K562 (cell line): ENCODE measurements around the gene ZDHHC11. TPM values are rescaled to one million over a fixed set of nuclear protein-coding genes. Genes with fewer than 3 reads are reported as not detected.
"Not testable (repeated sequence)": the region's sequence is repeated elsewhere in the genome, so short reads cannot be mapped to it uniquely, and the experiment has no call there.

Source experiments
- ATAC-seq: fragments of 200-7000 bp; cut with Tn5 transposase; 3 replicates; pipeline ENCODE4 v1.9.1; 2020; ENCODE audit warnings: moderate library complexity
- BruUV-seq: library from RNA; stranded (reverse); fragments of 400-500 nt; replicated peaks from 2 replicates; lab custom pipeline; 2021; lab: Mats Ljungman, UMichigan
- CTCF ChIA-PET: fragments of 300-600 bp; formaldehyde crosslinking; extraction: SDS; loops from one replicate; lab custom pipeline; 2021; ENCODE audit warnings: low intra/inter-chr PET ratio; lab: Yijun Ruan, JAX
- POLR2A ChIA-PET: fragments of 300-600, 350-650 bp; sonication (Branson Sonifier 250); formaldehyde crosslinking; extraction: SDS; loops from one replicate; lab custom pipeline; 2021; ENCODE audit warnings: antibody characterized with exemption, inconsistent platforms; lab: Yijun Ruan, JAX
- DNase-seq, 4 experiments: peaks; one replicate each; pipeline versions ENCODE4 v3.0.0 to v3.0.0-alpha.2; 2011 to 2018; ENCODE audit warnings: low spot score in 3 of 4, mixed read lengths in 3 of 4; ENCODE audit errors: extremely low read depth in 1 of 4
- FAIRE-seq: peaks from 2 replicates; lab custom pipeline; 2011; peaks lifted over from hg19 to GRCh38; lab: Jason Lieb, UNC
- H2AFZ ChIP-seq: 2 replicates; pipeline ENCODE4 v1.6.0; 2011; ENCODE audit warnings: low read depth, low read length, control low read depth, inconsistent platforms
- H3K27ac ChIP-seq: fragments of 200-600 bp; 3 replicates; pipeline ENCODE4 v1.8.0; 2011; ENCODE audit warnings: low read depth, mild to moderate bottlenecking, control low read depth, inconsistent platforms, low read length, moderate library complexity, mixed read lengths; ENCODE audit errors: extremely low read depth
- H3K27me3 ChIP-seq, 2 experiments: fragments of 300-600 bp in 1 of 2; 2 replicates in 1 of 2; 3 replicates in 1 of 2; pipeline versions ENCODE4 v1.6.0 to v1.8.0; 2011; ENCODE audit warnings: inconsistent platforms in 2 of 2, low read length in 2 of 2, mild to moderate bottlenecking in 1 of 2, mixed read lengths in 1 of 2, moderate library complexity in 1 of 2; ENCODE audit not compliant: control insufficient read depth in 2 of 2, insufficient read depth in 2 of 2
- H3K36me3 ChIP-seq: fragments of 300-600 bp; 3 replicates; pipeline ENCODE4 v1.8.0; 2011; ENCODE audit warnings: mild to moderate bottlenecking, low read length, inconsistent platforms; ENCODE audit not compliant: control insufficient read depth, insufficient read depth
- H3K4me1 ChIP-seq, 2 experiments: fragments of 200-600 bp in 1 of 2; replicated peaks in 1 of 2; 2 replicates in 1 of 2; 3 replicates in 1 of 2; pipeline versions ENCODE4 v1.5.1 to v1.8.0; 2011; ENCODE audit warnings: inconsistent platforms in 2 of 2, low read length in 2 of 2, mild to moderate bottlenecking in 1 of 2, mixed read lengths in 1 of 2, moderate library complexity in 1 of 2; ENCODE audit not compliant: control insufficient read depth in 2 of 2, insufficient read depth in 2 of 2
- H3K4me2 ChIP-seq: 2 replicates; pipeline ENCODE4 v1.6.1; 2011; ENCODE audit warnings: low read length, control low read depth, inconsistent platforms, mixed read lengths; ENCODE audit not compliant: insufficient read depth
- H3K4me3 ChIP-seq: fragments of 200-600 bp; sonication (generic), shearing (Covaris generic); 2 replicates; pipeline ENCODE4 v1.5.1; 2016; ENCODE audit warnings: control low read depth, inconsistent platforms
- H3K79me2 ChIP-seq: fragments of 200-600 bp; 3 replicates; pipeline ENCODE4 v1.8.0; 2011; ENCODE audit warnings: low read length, inconsistent platforms; ENCODE audit not compliant: control insufficient read depth, insufficient read depth
- H3K9ac ChIP-seq, 2 experiments: 2 replicates each; pipeline versions ENCODE4 v1.6.0 to v1.6.1; 2011; ENCODE audit warnings: low read depth in 2 of 2, low read length in 2 of 2, control low read depth in 1 of 2, inconsistent platforms in 1 of 2, mild to moderate bottlenecking in 1 of 2, mixed read lengths in 1 of 2; ENCODE audit not compliant: insufficient read depth in 1 of 2
- H3K9me1 ChIP-seq: one replicate; pipeline ENCODE4 v1.6.0; 2011; ENCODE audit warnings: inconsistent platforms, mild to moderate bottlenecking, low read length, moderate library complexity; ENCODE audit not compliant: control insufficient read depth, insufficient read depth
- H3K9me3 ChIP-seq: replicated peaks from 2 replicates; pipeline ENCODE4 v1.5.1; 2011; ENCODE audit warnings: low read depth, low read length, inconsistent platforms; ENCODE audit not compliant: control insufficient read depth, insufficient read depth
- H4K20me1 ChIP-seq: replicated peaks from 2 replicates; pipeline ENCODE4 v1.6.1; 2011; ENCODE audit warnings: low read length, inconsistent platforms, mixed read lengths; ENCODE audit not compliant: control insufficient read depth, insufficient read depth
- DMBX1 ChIP-seq: fragments of 250-450 bp; sonication (Bioruptor Pico); IDR thresholded peaks from 2 replicates; pipeline ENCODE4 v1.8.0; 2022; ENCODE audit warnings: inconsistent platforms, mild to moderate bottlenecking, moderate library complexity, borderline replicate concordance
- KDM4B ChIP-seq, 2 experiments: fragments of 450-650 bp in 1 of 2; sonication (generic) in 1 of 2; IDR thresholded peaks; 2 replicates each; pipeline ENCODE4 v1.6.1; 2016 to 2017; ENCODE audit warnings: borderline replicate concordance in 2 of 2, antibody characterized with exemption in 1 of 2, low read depth in 1 of 2, mild to moderate bottlenecking in 1 of 2
- SREBF2 ChIP-seq: sonication (generic); formaldehyde crosslinking; IDR thresholded peaks from 2 replicates; pipeline ENCODE4 v1.4.0; 2020; ENCODE audit warnings: mild to moderate bottlenecking, missing genetic modification reagents
- ZFP36 ChIP-seq: fragments of 150-350 bp; IDR thresholded peaks from 2 replicates; pipeline ENCODE4 v1.6.1; 2018; ENCODE audit warnings: low read length, low read depth; ENCODE audit not compliant: partially characterized antibody
- ZNF639 ChIP-seq, 2 experiments: fragments of 200-800 bp in 1 of 2; sonication (Bioruptor generic) in 1 of 2; sonication (generic) in 1 of 2; formaldehyde crosslinking in 1 of 2; IDR thresholded peaks in 1 of 2; conservative IDR thresholded peaks in 1 of 2; 2 replicates each; pipeline versions ENCODE4 v1.5.0 to v1.6.1; 2016 to 2020; ENCODE audit warnings: missing compliant biosample characterization in 1 of 2, missing genetic modification characterization in 1 of 2, missing genetic modification reagents in 1 of 2
- WGBS: fragments of 100-300 bp; shearing (Covaris generic); methylation state at CpG from one replicate; pipeline ENCODE4 v1.1.6; 2016; ENCODE audit warnings: low coverage, mixed read lengths; ENCODE audit not compliant: insufficient coverage; ENCODE audit errors: missing lambda C conversion rate; 5-methylcytosine and 5-hydroxymethylcytosine counted together
- in situ Hi-C: fragments of 300-500 bp; cut with MboI; formaldehyde crosslinking; loops from 4 replicates; pipeline ENCODE4 v1.15.0; 2018; ENCODE audit warnings: inconsistent platforms, mixed read lengths
- intact Hi-C: fragments of 100-400 bp; cut with micrococcal nuclease; formaldehyde crosslinking; loops from 2 replicates; pipeline ENCODE4 v1.14.2; 2022
- polyA plus RNA-seq, 8 experiments: library from polyadenylated mRNA; depleted of rRNA in 4 of 8; stranded (reverse) in 5 of 8; unstranded in 3 of 8; fragments of >200 nt; fragmentation: Nextera tagmentation in 2 of 8; fragmentation: Illumina TruSeq in 1 of 8; extraction: Ambion mirVana in 2 of 8; extraction: Trizol in 1 of 8; gene quantifications; 2 replicates each; pipeline versions ENCODE4 v1.2.1 to v1.2.3, GENCODE V29; 2011 to 2014; ENCODE audit warnings: inconsistent platforms in 1 of 8, missing spikeins in 1 of 8
- total RNA-seq, 7 experiments: library from RNA; depleted of rRNA in 6 of 7; stranded (reverse); fragments of >200 nt in 6 of 7; fragmentation: Illumina TruSeq in 2 of 7; extraction: Trizol in 2 of 7; gene quantifications; 2 replicates each; pipeline versions ENCODE4 v1.2.1 to v1.2.3, GENCODE V29; 2011 to 2021; ENCODE audit warnings: low replicate concordance in 1 of 7

ZDHHC11 gene
- total and polyA plus RNA-seq, 9 of the 15 experiments (the other 6 are each of a cell fraction or from before 2014, with no cell fraction given): 0.07 to 2.3 (median 0.52) TPM

- peaks cover 78% of the 10 kb centered on the region for H3K36me3 ChIP-seq
- POLR2A ChIA-PET: no interaction called here
- CTCF ChIA-PET: no interaction called here
Observed at GRCh38 chr5:880816-881550, 30.2 kb upstream of the ZDHHC11 start.

DNA sequence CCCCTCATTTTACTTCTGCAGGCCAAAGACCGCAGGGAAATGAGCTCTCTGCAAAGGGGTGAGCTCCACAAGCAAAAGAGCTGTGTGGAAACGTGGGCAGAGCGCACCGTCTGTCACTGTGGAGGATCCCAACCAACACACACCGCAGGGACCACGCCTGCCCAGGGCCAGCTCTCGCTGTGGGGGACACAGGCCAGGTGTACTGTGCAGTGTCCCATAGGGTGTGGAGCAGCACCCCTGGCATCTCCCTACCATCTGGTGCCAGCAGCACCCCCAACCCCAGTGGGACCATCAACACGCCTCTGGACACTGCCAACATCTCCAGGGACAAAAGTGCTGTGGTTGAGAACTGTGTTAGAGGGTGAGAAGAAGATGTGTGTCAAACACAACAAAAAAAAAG is 27.9 kb upstream of the ZDHHC11 start:
- H3K9ac ChIP-seq, H3K27ac ChIP-seq, intact Hi-C loops, H3K4me3 ChIP-seq, BruUV-seq, H3K4me2 ChIP-seq, DNase-seq, CTCF ChIA-PET, H3K27me3 ChIP-seq, H3K9me1 ChIP-seq, ATAC-seq, FAIRE-seq, H2AFZ ChIP-seq, H3K9me3 ChIP-seq, POLR2A ChIA-PET, in situ Hi-C loops: not testable (repeated sequence)
- peaks cover 0 to 13% of the 10 kb centered on the region in 2 experiments; a peak in 1 of 5 replicates for H3K4me1 ChIP-seq
- H3K79me2 ChIP-seq: peaks cover 28% of the 10 kb centered on the region
- no CpG with 5 or more reads among the region's 8 CpGs for WGBS
- peaks cover 23% of the 10 kb centered on the region for H4K20me1 ChIP-seq
- H3K36me3 ChIP-seq: peaks cover 76% of the 10 kb centered on the region

More at GRCh38 chr5:880816-881550, 30.2 kb upstream of the ZDHHC11 start:
- no peak for DNase-seq
- ATAC-seq: no peak
- no peaks in the 10 kb centered on the region for H3K27me3 ChIP-seq
- H3K4me1 ChIP-seq: peaks cover 0 to 24% of the 10 kb centered on the region in 2 experiments; a peak in 1 of 5 replicates
- H3K79me2 ChIP-seq: peaks cover 47% of the 10 kb centered on the region
- no peak overlapping the region for H3K4me3 ChIP-seq
- no TSS peak for BruUV-seq
- no peak overlapping the region for H2AFZ ChIP-seq
- intact Hi-C loops: no loop called here
- H3K9ac ChIP-seq: peak overlapping the region in 1 of 2 experiments; percentile 39; a peak in 1 of 4 replicates
- in situ Hi-C loops: no loop called here
- no peaks in the 10 kb centered on the region for H3K9me3 ChIP-seq
- no peak overlapping the region for H3K4me2 ChIP-seq
- H3K27ac ChIP-seq: no peak overlapping the region
- no peak for FAIRE-seq
- H3K9me1 ChIP-seq: no peaks in the 10 kb centered on the region
- peaks cover 22% of the 10 kb centered on the region for H4K20me1 ChIP-seq
- 97% methylated on average over 33 of the region's 35 CpGs for WGBS
- TF ChIP-seq KDM4B (IDR thresholded peaks at IDR 0.05; ENCODE audit: borderline replicate concordance in 2 of 2, low read depth in 1 of 2): no peak
- no peak for TF ChIP-seq ZNF639 (CRISPR knock-in tag; conservative IDR thresholded peaks at IDR 0.05 in 1 of 2, IDR thresholded peaks at IDR 0.05 in 1 of 2)
- no peak for TF ChIP-seq ZFP36
- no peak for TF ChIP-seq SREBF2 (CRISPR knock-in tag)
- TF ChIP-seq DMBX1 (CRISPR knock-in tag): no peak
